ENCODE measurements around the gene GPC6.

GRCh38 chr13:93861818-93862217 is 635.2 kb downstream of the GPC6 start:
- no peak for TF ChIP-seq CTCF (conservative IDR thresholded peaks at IDR 0.05; ENCODE audit: low read length)
- TF ChIP-seq EZH2phosphoT487 (IDR thresholded peaks at IDR 0.05; ENCODE audit: borderline replicate concordance, low read depth, low read length): no peak

All from OCI-LY7 (cell line).